HepG2 (cell line): ENCODE data around the gene SF3B2. TPM values are rescaled to one million over a fixed set of nuclear protein-coding genes. Genes with fewer than 3 reads are reported as not detected.

ENCODE experiments used
- ATAC-seq: fragments of 200-7000 bp; cut with Tn5 transposase; 3 replicates; pipeline ENCODE4 v1.9.1; 2020; ENCODE audit warnings: mild to moderate bottlenecking, moderate library complexity
- BruUV-seq: library from RNA; stranded (reverse); fragments of 400-500 nt; replicated peaks from 2 replicates; lab custom pipeline; 2021; lab: Mats Ljungman, UMichigan
- CTCF ChIA-PET: fragments of 300-600 bp; formaldehyde crosslinking; extraction: SDS; loops from one replicate; lab custom pipeline; 2021; ENCODE audit warnings: low total read pairs, inconsistent platforms, low intra/inter-chr PET ratio; lab: Yijun Ruan, JAX
- POLR2A ChIA-PET: fragments of 350-600 bp; sonication (Branson Sonifier 250); formaldehyde crosslinking; loops from one replicate; lab custom pipeline; 2020; ENCODE audit warnings: antibody characterized with exemption, inconsistent platforms; lab: Yijun Ruan, JAX
- DNase-seq: peaks from one replicate; pipeline ENCODE4 v3.0.0-alpha.2; 2015; ENCODE audit warnings: low spot score
- FAIRE-seq: peaks from 3 replicates; lab custom pipeline; 2011; peaks lifted over from hg19 to GRCh38; lab: Jason Lieb, UNC
- H2AFZ ChIP-seq: one replicate; pipeline ENCODE4 v1.6.1; 2011; ENCODE audit warnings: low read length, inconsistent platforms
- H3K27ac ChIP-seq: fragments of 300-600 bp; 3 replicates; pipeline ENCODE4 v1.8.0; 2011; ENCODE audit warnings: mixed run types, mild to moderate bottlenecking, mixed read lengths, low read length, inconsistent platforms; ENCODE audit not compliant: insufficient read depth; ENCODE audit errors: extremely low read length
- H3K27me3 ChIP-seq, 2 experiments: fragments of 200-600 bp in 1 of 2; 2 replicates in 1 of 2; 3 replicates in 1 of 2; pipeline versions ENCODE4 v1.6.0 to v1.8.0; 2011; ENCODE audit warnings: low read length in 2 of 2, mild to moderate bottlenecking in 2 of 2, moderate library complexity in 2 of 2, inconsistent platforms in 1 of 2; ENCODE audit not compliant: insufficient read depth in 2 of 2, control insufficient read depth in 1 of 2
- H3K36me3 ChIP-seq, 2 experiments: fragments of 200-600 bp in 1 of 2; replicated peaks in 1 of 2; 2 replicates in 1 of 2; 3 replicates in 1 of 2; pipeline versions ENCODE4 v1.5.1 to v1.8.0; 2011; ENCODE audit warnings: low read length in 2 of 2, inconsistent platforms in 1 of 2; ENCODE audit not compliant: insufficient read depth in 2 of 2, control insufficient read depth in 1 of 2
- H3K4me1 ChIP-seq: 2 replicates; pipeline ENCODE4 v1.5.1; 2012; ENCODE audit warnings: low read length, inconsistent platforms; ENCODE audit not compliant: insufficient read depth
- H3K4me2 ChIP-seq: 2 replicates; pipeline ENCODE4 v1.6.0; 2011; ENCODE audit warnings: low read depth, low read length, inconsistent platforms
- H3K4me3 ChIP-seq, 3 experiments: fragments of 200-600 bp in 1 of 3; sonication (generic), shearing (Covaris generic) in 1 of 3; replicated peaks in 1 of 3; 2 replicates each; pipeline ENCODE4 v1.5.1; 2011 to 2016; ENCODE audit warnings: low read length in 3 of 3, inconsistent platforms in 2 of 3, low read depth in 2 of 3, mild to moderate bottlenecking in 2 of 3, control low read depth in 1 of 3, mixed read lengths in 1 of 3; ENCODE audit not compliant: insufficient read depth in 1 of 3
- H3K79me2 ChIP-seq: one replicate; pipeline ENCODE4 v1.6.1; 2011; ENCODE audit warnings: low read length, inconsistent platforms; ENCODE audit not compliant: insufficient read depth
- H3K9ac ChIP-seq: 2 replicates; pipeline ENCODE4 v1.6.0; 2011; ENCODE audit warnings: mild to moderate bottlenecking, low read depth, low read length, inconsistent platforms; ENCODE audit not compliant: insufficient read depth
- H3K9me3 ChIP-seq: 2 replicates; pipeline ENCODE4 v1.5.1; 2012; ENCODE audit warnings: mild to moderate bottlenecking, low read length
- H4K20me1 ChIP-seq: 2 replicates; pipeline ENCODE4 v1.6.0; 2011; ENCODE audit warnings: inconsistent platforms, mild to moderate bottlenecking, low read length, moderate library complexity; ENCODE audit not compliant: insufficient read depth
- FOXJ3 ChIP-seq: sonication (generic); formaldehyde crosslinking; IDR thresholded peaks from 2 replicates; pipeline ENCODE4 v1.4.0; 2020; ENCODE audit warnings: missing genetic modification reagents, mild to moderate bottlenecking, borderline replicate concordance
- HNRNPLL ChIP-seq: fragments of 200-400 bp; formaldehyde crosslinking; IDR thresholded peaks from 2 replicates; pipeline ENCODE4 v1.6.1; 2017; ENCODE audit warnings: mild to moderate bottlenecking, low read depth, low read length; ENCODE audit not compliant: poor library complexity, severe bottlenecking
- MXI1 ChIP-seq: IDR thresholded peaks from 3 replicates; pipeline ENCODE4 v1.6.1; 2012; ENCODE audit warnings: low read depth, low read length, inconsistent platforms, borderline replicate concordance
- ZFP82 ChIP-seq: sonication (generic); formaldehyde crosslinking; IDR thresholded peaks from 2 replicates; pipeline ENCODE4 v1.5.1; 2020; ENCODE audit warnings: mild to moderate bottlenecking, missing genetic modification reagents, borderline replicate concordance
- ZNF292 ChIP-seq: sonication (generic); formaldehyde crosslinking; IDR thresholded peaks from 2 replicates; pipeline ENCODE4 v1.8.1; 2022; ENCODE audit warnings: mild to moderate bottlenecking, low read depth, missing genetic modification reagents, borderline replicate concordance
- ZNF33A ChIP-seq: sonication (generic); formaldehyde crosslinking; IDR thresholded peaks from 2 replicates; pipeline ENCODE4 v1.5.1; 2020; ENCODE audit warnings: missing genetic modification reagents, mild to moderate bottlenecking, moderate library complexity, borderline replicate concordance
- ZNF883 ChIP-seq: sonication (generic); formaldehyde crosslinking; IDR thresholded peaks from 2 replicates; pipeline ENCODE4 v1.5.1; 2020; ENCODE audit warnings: mild to moderate bottlenecking, missing genetic modification reagents; ENCODE audit errors: not compliant biosample characterization
- WGBS: methylation state at CpG from one replicate; pipeline ENCODE4 v1.1.6; 2017; ENCODE audit warnings: low lambda C conversion rate; 5-methylcytosine and 5-hydroxymethylcytosine counted together
- in situ Hi-C: cut with HindIII; loops from 2 replicates; pipeline ENCODE4 v1.10.0; 2017; ENCODE audit warnings: low pct_unique_long_range_greater_than_20kb; ENCODE audit not compliant: extremely low pct_ligation_motif_present
- intact Hi-C: fragments of 100-400 bp; cut with micrococcal nuclease; formaldehyde crosslinking; loops from one replicate; pipeline ENCODE4 v1.10.0; 2022; ENCODE audit not compliant: unreplicated experiment
- polyA plus RNA-seq, 8 experiments: library from polyadenylated mRNA; depleted of rRNA in 3 of 8; stranded (reverse) in 7 of 8; unstranded in 1 of 8; fragments of >200 nt; fragmentation: Illumina TruSeq in 4 of 8; extraction: Trizol in 4 of 8; gene quantifications; 2 replicates each; pipeline versions ENCODE4 v1.2.1 to v1.2.3, GENCODE V29; 2011 to 2016; ENCODE audit warnings: low read depth in 4 of 8, missing spikeins in 1 of 8, mixed read lengths in 1 of 8; ENCODE audit not compliant: insufficient read depth in 1 of 8
- total RNA-seq, 5 experiments: library from RNA; depleted of rRNA; stranded (reverse); fragments of >200 nt; fragmentation: Illumina TruSeq; extraction: Trizol; gene quantifications; 2 replicates each; pipeline ENCODE4 v1.2.3, GENCODE V29; 2016; ENCODE audit warnings: low read depth in 1 of 5
- TF ChIP-seq, protein P1 (sequence below): sonication (generic); formaldehyde crosslinking; IDR thresholded peaks from 2 replicates; pipeline ENCODE4 v1.8.0; 2022; ENCODE audit warnings: missing genetic modification reagents, mild to moderate bottlenecking, inconsistent platforms, borderline replicate concordance
- TF ChIP-seq, protein P2 (sequence below): sonication (generic); formaldehyde crosslinking; IDR thresholded peaks from 2 replicates; pipeline ENCODE4 v1.4.0; 2020; ENCODE audit warnings: missing genetic modification reagents
- TF ChIP-seq, protein P3 (sequence below): sonication (generic); formaldehyde crosslinking; IDR thresholded peaks from 2 replicates; pipeline ENCODE4 v1.8.1; 2023; ENCODE audit warnings: mild to moderate bottlenecking, moderate library complexity, missing genetic modification reagents
- TF ChIP-seq, protein P4 (sequence below): sonication (generic); formaldehyde crosslinking; IDR thresholded peaks from 2 replicates; pipeline ENCODE4 v1.4.0; 2020; ENCODE audit warnings: missing genetic modification reagents, borderline replicate concordance
- TF ChIP-seq, protein P5 (sequence below): sonication (generic); formaldehyde crosslinking; IDR thresholded peaks from 2 replicates; pipeline ENCODE4 v1.9.0; 2021; ENCODE audit warnings: missing genetic modification reagents, borderline replicate concordance

SF3B2 gene
- total and polyA plus RNA-seq, 2 of the 13 experiments (the other 11 are each of a cell fraction or from before 2014, with no cell fraction given): 70.4 to 153 TPM

DNA sequence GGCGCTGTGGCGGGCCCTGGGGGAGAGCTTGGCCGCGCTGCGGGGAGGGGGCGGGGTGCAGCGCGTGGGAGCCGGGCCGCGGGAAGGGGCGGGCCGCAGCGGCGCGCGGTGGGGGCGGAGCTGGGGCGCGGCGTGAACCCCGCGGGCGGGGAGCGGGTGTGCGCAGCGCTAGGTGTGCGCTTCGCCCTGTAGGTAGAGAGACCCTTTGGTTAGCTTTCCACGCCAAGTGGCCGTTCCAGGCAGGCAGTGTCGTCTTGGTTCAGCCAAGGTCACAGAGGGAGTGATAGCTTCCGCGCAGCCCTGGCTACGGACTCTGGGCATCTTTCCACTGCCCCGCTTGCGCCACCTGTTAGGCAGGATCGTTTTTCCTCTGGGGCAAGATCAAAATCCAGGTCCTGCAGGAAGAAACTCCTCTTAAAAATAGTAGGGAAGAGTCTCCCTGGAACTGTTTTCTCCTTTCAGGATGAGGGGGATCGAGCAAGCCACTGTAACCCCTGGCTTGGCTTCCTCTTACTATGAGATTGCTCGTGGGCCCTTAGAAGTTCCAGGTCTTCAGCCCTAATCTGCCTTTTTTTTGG is 49.4 kb upstream of the SF3B2 start:
- WGBS: 3% methylated on average over 5 of the region's 40 CpGs
- H3K4me2 ChIP-seq: peak overlapping the region; percentile 89
- in situ Hi-C loops: no loop called here
- H3K27me3 ChIP-seq: no peaks in the 10 kb centered on the region; a peak in 1 of 5 replicates
- H4K20me1 ChIP-seq: no peaks in the 10 kb centered on the region
- peak overlapping the region; percentile 81 to 92 (median 88) for H3K4me3 ChIP-seq
- H2AFZ ChIP-seq: no peak overlapping the region
- FAIRE-seq (peak; percentile 12), ATAC-seq (peak; percentile 66), DNase-seq (peak; percentile 45)
- H3K9me3 ChIP-seq: no peaks in the 10 kb centered on the region
- ChIA-PET CTCF (interaction anchor here (1.5 kb wide), 1 partner anchor 14 kb away, joined by 4 read pairs; no protein-coding TSS in a partner anchor), POLR2A (interaction anchor here (0.6 to 1.8 kb wide), 14 partner anchors 9 to 310 kb away, joined by 3 to 18 read pairs (median 4); partner anchors contain the start of genes CATSPER1, CCDC85B, CFL1 and CST6)
- peak overlapping the region; percentile 92 for H3K9ac ChIP-seq
- peak overlapping the region; percentile 94 for H3K27ac ChIP-seq
- H3K79me2 ChIP-seq: peaks cover 33% of the 10 kb centered on the region
- H3K36me3 ChIP-seq: peaks cover 16 to 34% of the 10 kb centered on the region in 2 experiments
- BruUV-seq: no TSS peak
- intact Hi-C loops: loop anchor here (1.0 kb wide), 1 partner anchor 50 kb away; the partner anchor contains the start of gene SF3B2
- H3K4me1 ChIP-seq: peaks cover 41% of the 10 kb centered on the region
- TF ChIP-seq, protein P1, sequence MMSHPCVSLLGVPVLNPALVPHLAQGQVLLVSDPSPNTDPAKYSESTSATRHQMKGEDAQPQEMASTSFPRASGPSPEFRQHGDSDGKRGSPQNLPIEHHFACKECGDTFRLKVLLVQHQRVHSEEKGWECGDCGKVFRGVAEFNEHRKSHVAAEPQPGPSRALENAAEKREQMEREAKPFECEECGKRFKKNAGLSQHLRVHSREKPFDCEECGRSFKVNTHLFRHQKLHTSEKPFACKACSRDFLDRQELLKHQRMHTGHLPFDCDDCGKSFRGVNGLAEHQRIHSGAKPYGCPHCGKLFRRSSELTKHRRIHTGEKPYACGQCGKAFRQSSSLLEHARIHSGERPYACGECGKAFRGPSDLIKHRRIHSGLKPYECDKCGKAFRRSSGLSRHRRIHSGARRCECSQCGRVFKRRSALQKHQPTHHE (CRISPR knock-in tag): no peak
- TF ChIP-seq FOXJ3 (CRISPR knock-in tag): 0 out of 2 replicates have a peak, but pooled peaks have one; percentile 15
- TF ChIP-seq, protein P2, sequence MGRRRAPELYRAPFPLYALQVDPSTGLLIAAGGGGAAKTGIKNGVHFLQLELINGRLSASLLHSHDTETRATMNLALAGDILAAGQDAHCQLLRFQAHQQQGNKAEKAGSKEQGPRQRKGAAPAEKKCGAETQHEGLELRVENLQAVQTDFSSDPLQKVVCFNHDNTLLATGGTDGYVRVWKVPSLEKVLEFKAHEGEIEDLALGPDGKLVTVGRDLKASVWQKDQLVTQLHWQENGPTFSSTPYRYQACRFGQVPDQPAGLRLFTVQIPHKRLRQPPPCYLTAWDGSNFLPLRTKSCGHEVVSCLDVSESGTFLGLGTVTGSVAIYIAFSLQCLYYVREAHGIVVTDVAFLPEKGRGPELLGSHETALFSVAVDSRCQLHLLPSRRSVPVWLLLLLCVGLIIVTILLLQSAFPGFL (CRISPR knock-in tag): 0 out of 2 replicates have a peak, but pooled peaks have one; percentile 47
- TF ChIP-seq ZNF883 (CRISPR knock-in tag): no peak
- 0 out of 2 replicates have a peak, but pooled peaks have one; percentile 22 for TF ChIP-seq ZFP82 (CRISPR knock-in tag)
- 0 out of 2 replicates have a peak, but pooled peaks have one; percentile 4 for TF ChIP-seq ZNF292
- TF ChIP-seq, protein P3, sequence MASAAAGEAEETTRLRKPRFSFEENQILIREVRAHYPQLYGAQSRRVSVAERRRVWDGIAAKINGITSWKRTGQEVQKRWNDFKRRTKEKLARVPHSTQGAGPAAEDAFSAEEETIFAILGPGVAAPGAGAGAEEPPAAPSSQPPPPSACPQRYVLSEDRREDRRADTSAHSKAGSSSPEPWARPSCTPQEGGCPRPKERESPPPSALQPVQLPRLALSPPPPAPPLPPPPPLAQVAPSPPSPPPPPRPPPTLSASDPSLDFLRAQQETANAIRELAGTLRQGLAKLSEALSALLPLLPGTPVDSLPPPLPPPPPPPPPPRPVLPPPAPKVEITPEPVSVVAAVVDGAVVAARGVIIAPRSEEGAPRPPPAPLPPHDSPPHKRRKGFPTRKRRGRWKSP (CRISPR knock-in tag): peak; percentile 70
- TF ChIP-seq MXI1: peak; percentile 32; the same call in 1 of the 3 replicates
- peak; percentile 18 for TF ChIP-seq HNRNPLL
- no peak for TF ChIP-seq ZNF33A (CRISPR knock-in tag)
- TF ChIP-seq, protein P4, sequence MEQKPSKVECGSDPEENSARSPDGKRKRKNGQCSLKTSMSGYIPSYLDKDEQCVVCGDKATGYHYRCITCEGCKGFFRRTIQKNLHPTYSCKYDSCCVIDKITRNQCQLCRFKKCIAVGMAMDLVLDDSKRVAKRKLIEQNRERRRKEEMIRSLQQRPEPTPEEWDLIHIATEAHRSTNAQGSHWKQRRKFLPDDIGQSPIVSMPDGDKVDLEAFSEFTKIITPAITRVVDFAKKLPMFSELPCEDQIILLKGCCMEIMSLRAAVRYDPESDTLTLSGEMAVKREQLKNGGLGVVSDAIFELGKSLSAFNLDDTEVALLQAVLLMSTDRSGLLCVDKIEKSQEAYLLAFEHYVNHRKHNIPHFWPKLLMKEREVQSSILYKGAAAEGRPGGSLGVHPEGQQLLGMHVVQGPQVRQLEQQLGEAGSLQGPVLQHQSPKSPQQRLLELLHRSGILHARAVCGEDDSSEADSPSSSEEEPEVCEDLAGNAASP (CRISPR knock-in tag): peak; percentile 24; the same call in 1 of the 2 replicates
- TF ChIP-seq, protein P5, sequence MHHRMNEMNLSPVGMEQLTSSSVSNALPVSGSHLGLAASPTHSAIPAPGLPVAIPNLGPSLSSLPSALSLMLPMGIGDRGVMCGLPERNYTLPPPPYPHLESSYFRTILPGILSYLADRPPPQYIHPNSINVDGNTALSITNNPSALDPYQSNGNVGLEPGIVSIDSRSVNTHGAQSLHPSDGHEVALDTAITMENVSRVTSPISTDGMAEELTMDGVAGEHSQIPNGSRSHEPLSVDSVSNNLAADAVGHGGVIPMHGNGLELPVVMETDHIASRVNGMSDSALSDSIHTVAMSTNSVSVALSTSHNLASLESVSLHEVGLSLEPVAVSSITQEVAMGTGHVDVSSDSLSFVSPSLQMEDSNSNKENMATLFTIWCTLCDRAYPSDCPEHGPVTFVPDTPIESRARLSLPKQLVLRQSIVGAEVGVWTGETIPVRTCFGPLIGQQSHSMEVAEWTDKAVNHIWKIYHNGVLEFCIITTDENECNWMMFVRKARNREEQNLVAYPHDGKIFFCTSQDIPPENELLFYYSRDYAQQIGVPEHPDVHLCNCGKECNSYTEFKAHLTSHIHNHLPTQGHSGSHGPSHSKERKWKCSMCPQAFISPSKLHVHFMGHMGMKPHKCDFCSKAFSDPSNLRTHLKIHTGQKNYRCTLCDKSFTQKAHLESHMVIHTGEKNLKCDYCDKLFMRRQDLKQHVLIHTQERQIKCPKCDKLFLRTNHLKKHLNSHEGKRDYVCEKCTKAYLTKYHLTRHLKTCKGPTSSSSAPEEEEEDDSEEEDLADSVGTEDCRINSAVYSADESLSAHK: 0 out of 2 replicates have a peak, but pooled peaks have one; percentile 32
